Endothelial cell of umbilical vein (primary cell): ENCODE measurements around the gene PLEKHG7. TPM values are rescaled to one million over a fixed set of nuclear protein-coding genes. Genes with fewer than 3 reads are reported as not detected.

ENCODE experiments used
- BruUV-seq: library from RNA; stranded (reverse); fragments of 400-500 nt; replicated peaks from 2 replicates; lab custom pipeline; 2021; lab: Mats Ljungman, UMichigan
- CTCF ChIA-PET: fragments of 300-600, 350-600 bp; sonication (Branson Sonifier 250); formaldehyde crosslinking; loops from one replicate; lab custom pipeline; 2021; ENCODE audit warnings: antibody characterized with exemption, inconsistent platforms; lab: Charles Lee
- POLR2A ChIA-PET: fragments of 300-600, 350-600 bp; sonication (Branson Sonifier 250); formaldehyde crosslinking; loops from one replicate; lab custom pipeline; 2021; ENCODE audit warnings: antibody characterized with exemption, inconsistent platforms; lab: Charles Lee
- DNase-seq: peaks from one replicate; pipeline ENCODE4 v3.0.0-alpha.2; 2011; ENCODE audit warnings: low read depth, low spot score
- FAIRE-seq: peaks from 2 replicates; lab custom pipeline; 2011; peaks lifted over from hg19 to GRCh38; lab: Jason Lieb, UNC
- H2AFZ ChIP-seq: 2 replicates; pipeline ENCODE4 v1.6.0; 2012; ENCODE audit warnings: low read depth, low read length, control low read depth, inconsistent platforms
- H3K27ac ChIP-seq: 2 replicates; pipeline ENCODE4 v1.5.1; 2011; ENCODE audit warnings: low read depth, mild to moderate bottlenecking, control low read depth, low read length, moderate library complexity; ENCODE audit not compliant: insufficient read depth
- H3K27me3 ChIP-seq, 2 experiments: 2 replicates each; pipeline versions ENCODE4 v1.6.0 to v1.6.1; 2011; ENCODE audit warnings: low read length in 2 of 2, mixed read lengths in 1 of 2; ENCODE audit not compliant: control insufficient read depth in 2 of 2, insufficient read depth in 2 of 2
- H3K36me3 ChIP-seq, 2 experiments: 2 replicates in 1 of 2; 3 replicates in 1 of 2; pipeline ENCODE4 v1.5.1; 2011; ENCODE audit warnings: low read length in 2 of 2, mild to moderate bottlenecking in 1 of 2, moderate library complexity in 1 of 2; ENCODE audit not compliant: control insufficient read depth in 2 of 2, insufficient read depth in 2 of 2; ENCODE audit errors: extremely low read depth in 1 of 2
- H3K4me1 ChIP-seq: 3 replicates; pipeline ENCODE4 v1.5.1; 2011; ENCODE audit warnings: mild to moderate bottlenecking, low read length; ENCODE audit not compliant: control insufficient read depth, insufficient read depth; ENCODE audit errors: extremely low read depth
- H3K4me2 ChIP-seq: 2 replicates; pipeline ENCODE4 v1.6.1; 2011; ENCODE audit warnings: low read length, control low read depth, mixed read lengths; ENCODE audit not compliant: insufficient read depth
- H3K4me3 ChIP-seq, 3 experiments: fragments of 200-600 bp in 1 of 3; sonication (generic), shearing (Covaris generic) in 1 of 3; replicated peaks in 1 of 3; 2 replicates each; pipeline ENCODE4 v1.5.1; 2011 to 2016; ENCODE audit warnings: control low read depth in 3 of 3, low read length in 3 of 3, mild to moderate bottlenecking in 2 of 3, inconsistent platforms in 1 of 3, low read depth in 1 of 3, moderate library complexity in 1 of 3; ENCODE audit not compliant: insufficient read depth in 1 of 3
- H3K79me2 ChIP-seq: 2 replicates; pipeline ENCODE4 v1.6.0; 2012; ENCODE audit warnings: low read length, inconsistent platforms; ENCODE audit not compliant: control insufficient read depth, insufficient read depth
- H3K9ac ChIP-seq: replicated peaks from 2 replicates; pipeline ENCODE3; 2011; ENCODE audit warnings: low read length, control low read depth; ENCODE audit not compliant: insufficient read depth; ENCODE audit errors: extremely low read depth
- H3K9me1 ChIP-seq: replicated peaks from 3 replicates; pipeline ENCODE4 v1.6.0; 2011; ENCODE audit warnings: mild to moderate bottlenecking, low read length; ENCODE audit not compliant: control insufficient read depth, insufficient read depth; ENCODE audit errors: extremely low read depth
- H3K9me3 ChIP-seq: replicated peaks from 2 replicates; pipeline ENCODE4 v1.5.1; 2012; ENCODE audit warnings: low read length, inconsistent platforms; ENCODE audit not compliant: control insufficient read depth, insufficient read depth
- H4K20me1 ChIP-seq: replicated peaks from 2 replicates; pipeline ENCODE3; 2011; ENCODE audit warnings: mild to moderate bottlenecking, low read length; ENCODE audit not compliant: control insufficient read depth, insufficient read depth; ENCODE audit errors: extremely low read depth
- CTCF ChIP-seq, 2 donors: IDR thresholded peaks; 1 replicate in 1 of 2; 2 replicates in 1 of 2; pipeline ENCODE4 v1.5.1; 2011; ENCODE audit warnings: low read length in 2 of 2, mild to moderate bottlenecking in 2 of 2, moderate library complexity in 2 of 2, control low read depth in 1 of 2, inconsistent platforms in 1 of 2, low read depth in 1 of 2; ENCODE audit not compliant: insufficient read depth in 1 of 2; ENCODE audit errors: extremely low read depth in 1 of 2
- EZH2 ChIP-seq: IDR thresholded peaks from 2 replicates; pipeline ENCODE4 v1.6.1; 2012; ENCODE audit warnings: borderline replicate concordance, low read depth, mild to moderate bottlenecking, moderate library complexity, low read length, inconsistent platforms; ENCODE audit not compliant: severe bottlenecking
- FOS ChIP-seq: IDR thresholded peaks from 2 replicates; pipeline ENCODE4 v1.6.1; 2011; ENCODE audit warnings: mild to moderate bottlenecking, low read length, moderate library complexity, borderline replicate concordance; ENCODE audit not compliant: insufficient read depth
- GATA2 ChIP-seq: IDR thresholded peaks from 2 replicates; pipeline ENCODE4 v1.7.0; 2011; ENCODE audit warnings: low read depth, mild to moderate bottlenecking, moderate library complexity, mixed read lengths, low read length; ENCODE audit not compliant: insufficient read length, insufficient read depth
- JUN ChIP-seq: IDR thresholded peaks from 2 replicates; pipeline ENCODE4 v1.6.1; 2011; ENCODE audit warnings: borderline replicate concordance, low read depth; ENCODE audit not compliant: insufficient read length, insufficient read depth
- MYC ChIP-seq: IDR thresholded peaks from one replicate; pipeline ENCODE4 v1.6.1; 2011; ENCODE audit warnings: mild to moderate bottlenecking, low read depth, low read length
- POLR2A ChIP-seq: IDR thresholded peaks from 2 replicates; pipeline ENCODE4 v1.6.1; 2012; ENCODE audit warnings: low read depth, mild to moderate bottlenecking, control low read depth, low read length
- POLR2AphosphoS5 ChIP-seq: IDR thresholded peaks from 2 replicates; pipeline ENCODE4 v1.6.1; 2012; ENCODE audit warnings: low read depth, mild to moderate bottlenecking, control low read depth, low read length, moderate library complexity; ENCODE audit not compliant: insufficient read depth
- dilution Hi-C: fragments of 300-500 bp; cut with MboI; formaldehyde crosslinking; loops from one replicate; pipeline ENCODE4 v1.15.0; 2019; ENCODE audit warnings: low sequenced_read_pairs; ENCODE audit not compliant: extremely low pct_ligation_motif_present
- intact Hi-C: fragments of 100-400 bp; cut with micrococcal nuclease; formaldehyde crosslinking; loops from one replicate; pipeline ENCODE4 v1.10.0; 2022
- polyA plus RNA-seq, 4 experiments: library from polyadenylated mRNA; depleted of rRNA in 3 of 4; stranded (reverse) in 3 of 4; unstranded in 1 of 4; fragments of >200 nt; gene quantifications; 2 replicates each; pipeline versions ENCODE4 v1.2.1 to v1.2.3, GENCODE V29; 2011 to 2012; ENCODE audit warnings: missing spikeins in 1 of 4
- total RNA-seq: library from RNA; stranded (reverse); gene quantifications from 2 replicates; pipeline ENCODE4 v1.2.3, GENCODE V29; 2021
- TF ChIP-seq, protein P1 (sequence below): IDR thresholded peaks from 2 replicates; pipeline ENCODE4 v1.6.1; 2011; ENCODE audit not compliant: insufficient read depth, insufficient read length

PLEKHG7 gene
- total and polyA plus RNA-seq, 2 donors (not counting 3 experiments of a cell fraction or from before 2014, with no cell fraction given) = not detected

- FAIRE-seq (no peak), DNase-seq (no peak)
- no peak for TF ChIP-seq GATA2
- no peak for TF ChIP-seq JUN
- TF ChIP-seq CTCF (IDR thresholded peaks at IDR 0.05; ENCODE audit: extremely low read depth in 1 of 2, insufficient read depth in 1 of 2, low read depth in 1 of 2, low read length in 2 of 2) = no peak
- no peak for TF ChIP-seq POLR2AphosphoS5
- TF ChIP-seq POLR2A = no peak
- TF ChIP-seq MYC = no peak
- TF ChIP-seq EZH2 = no peak
- TF ChIP-seq, protein P1, sequence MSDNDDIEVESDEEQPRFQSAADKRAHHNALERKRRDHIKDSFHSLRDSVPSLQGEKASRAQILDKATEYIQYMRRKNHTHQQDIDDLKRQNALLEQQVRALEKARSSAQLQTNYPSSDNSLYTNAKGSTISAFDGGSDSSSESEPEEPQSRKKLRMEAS = no peak
- no peak for TF ChIP-seq FOS
- no peaks in the 10 kb centered on the region for H4K20me1 ChIP-seq
- H3K9me1 ChIP-seq = no peaks in the 10 kb centered on the region
- BruUV-seq = no TSS peak
- H3K79me2 ChIP-seq = no peaks in the 10 kb centered on the region
- CTCF ChIA-PET = no interaction called here
- POLR2A ChIA-PET = no interaction called here
- H3K27ac ChIP-seq = no peak overlapping the region
- no peak overlapping the region for H3K4me2 ChIP-seq
- no peak overlapping the region for H3K4me3 ChIP-seq
- H3K36me3 ChIP-seq = no peaks in the 10 kb centered on the region
- intact Hi-C loops = no loop called here
- peaks cover 16 to 18% of the 10 kb centered on the region in 2 experiments for H3K27me3 ChIP-seq
- H3K9ac ChIP-seq = no peak overlapping the region
- no peak overlapping the region for H2AFZ ChIP-seq
- no peaks in the 10 kb centered on the region for H3K9me3 ChIP-seq
- dilution Hi-C loops = no loop called here
- no peaks in the 10 kb centered on the region for H3K4me1 ChIP-seq
Observed at GRCh38 chr12:92665496-92665895, 37.3 kb upstream of the PLEKHG7 start.
